GM12878 (cell line): ENCODE measurements around the gene MYO7A. TPM values are rescaled to one million over a fixed set of nuclear protein-coding genes. Genes with fewer than 3 reads are reported as not detected.

Source experiments
- ATAC-seq: fragments of 200-7000 bp; cut with Tn5 transposase; 3 replicates; pipeline ENCODE4 v1.9.1; 2020; ENCODE audit warnings: mild to moderate bottlenecking, moderate library complexity
- BruUV-seq: library from RNA; stranded (reverse); fragments of 400-500 nt; replicated peaks from 2 replicates; lab custom pipeline; 2021; lab: Mats Ljungman, UMichigan
- CTCF ChIA-PET: fragments of 300-600 bp; sonication (Branson Sonifier 250); formaldehyde crosslinking; extraction: SDS; loops from one replicate; lab custom pipeline; 2021; ENCODE audit warnings: inconsistent platforms; lab: Yijun Ruan, JAX
- POLR2A ChIA-PET: fragments of 350-600 bp; formaldehyde crosslinking; extraction: SDS; loops from one replicate; lab custom pipeline; 2021; ENCODE audit warnings: inconsistent platforms; lab: Charles Lee
- RAD21 ChIA-PET: fragments of 300-600 bp; sonication (Branson Sonifier 250); formaldehyde crosslinking; loops from one replicate; lab custom pipeline; 2023; ENCODE audit warnings: antibody characterized with exemption; ENCODE audit not compliant: unreplicated experiment; lab: Charles Lee
- SMC1A ChIA-PET: fragments of 300-600 bp; sonication (Branson Sonifier 250); formaldehyde crosslinking; loops from one replicate; lab custom pipeline; 2023; ENCODE audit not compliant: unreplicated experiment, uncharacterized antibody; lab: Charles Lee
- DNase-seq: peaks from one replicate; pipeline ENCODE4 v3.0.0-alpha.2; 2011; ENCODE audit warnings: low read depth, low spot score
- FAIRE-seq: peaks from 3 replicates; lab custom pipeline; 2011; peaks lifted over from hg19 to GRCh38; lab: Jason Lieb, UNC
- H2AFZ ChIP-seq: 2 replicates; pipeline ENCODE4 v1.6.0; 2011; ENCODE audit warnings: low read depth, low read length, control low read depth; ENCODE audit not compliant: control insufficient read depth
- H3K27ac ChIP-seq: 2 replicates; pipeline ENCODE4 v1.5.1; 2011; ENCODE audit warnings: control low read depth; ENCODE audit not compliant: control insufficient read depth, insufficient read depth
- H3K27me3 ChIP-seq, 2 experiments: replicated peaks in 1 of 2; 2 replicates each; pipeline versions ENCODE4 v1.6.0 to v1.6.1; 2011; ENCODE audit warnings: low read length in 1 of 2; ENCODE audit not compliant: control insufficient read depth in 2 of 2, insufficient read depth in 2 of 2
- H3K36me3 ChIP-seq, 2 experiments: 2 replicates each; pipeline ENCODE4 v1.5.1; 2011; ENCODE audit warnings: low read length in 1 of 2; ENCODE audit not compliant: control insufficient read depth in 2 of 2, insufficient read depth in 2 of 2
- H3K4me1 ChIP-seq: 2 replicates; pipeline ENCODE4 v1.6.1; 2011; ENCODE audit warnings: mild to moderate bottlenecking, low read length, moderate library complexity, mixed read lengths; ENCODE audit not compliant: control insufficient read depth, insufficient read depth
- H3K4me2 ChIP-seq: 2 replicates; pipeline ENCODE4 v1.6.0; 2011; ENCODE audit warnings: control low read depth; ENCODE audit not compliant: control insufficient read depth, insufficient read depth
- H3K4me3 ChIP-seq: fragments of 200-600 bp; sonication (generic); 2 replicates; pipeline ENCODE4 v1.5.1; 2016
- H3K79me2 ChIP-seq: 2 replicates; pipeline ENCODE4 v1.6.0; 2011; ENCODE audit warnings: low read length; ENCODE audit not compliant: control insufficient read depth, insufficient read depth
- H3K9ac ChIP-seq: 2 replicates; pipeline ENCODE4 v1.8.0; 2011; ENCODE audit warnings: low read length, control low read depth, mixed read lengths; ENCODE audit not compliant: control insufficient read depth, insufficient read depth
- H3K9me3 ChIP-seq: replicated peaks from 3 replicates; pipeline ENCODE4 v1.5.1; 2011; ENCODE audit warnings: mild to moderate bottlenecking, low read length; ENCODE audit not compliant: control insufficient read depth, insufficient read depth
- H4K20me1 ChIP-seq: 2 replicates; pipeline ENCODE4 v1.6.0; 2011; ENCODE audit not compliant: control insufficient read depth, insufficient read depth
- ATF7 ChIP-seq: fragments of 450-650 bp; IDR thresholded peaks from 2 replicates; pipeline ENCODE4 v1.6.1; 2016; ENCODE audit warnings: low read depth, mild to moderate bottlenecking
- ESRRA ChIP-seq: IDR thresholded peaks from 2 replicates; pipeline ENCODE4 v1.6.1; 2012; ENCODE audit warnings: mild to moderate bottlenecking, low read length, improper control_type of control experiment
- JUND ChIP-seq: IDR thresholded peaks from 2 replicates; pipeline ENCODE4 v1.6.1; 2012; ENCODE audit warnings: low read depth, mild to moderate bottlenecking, low read length, improper control_type of control experiment, moderate library complexity
- POLR2A ChIP-seq: IDR thresholded peaks from 2 replicates; pipeline ENCODE4 v1.6.1; 2011; ENCODE audit warnings: low read depth, mild to moderate bottlenecking, low read length
- SMC3 ChIP-seq: IDR thresholded peaks from 2 replicates; pipeline ENCODE4 v1.6.1; 2011; ENCODE audit warnings: low read length, improper control_type of control experiment, borderline replicate concordance
- STAT1 ChIP-seq: fragments of 450-650 bp; conservative IDR thresholded peaks from 2 replicates; pipeline ENCODE4 v1.6.1; 2014; ENCODE audit warnings: antibody characterized with exemption, mild to moderate bottlenecking
- STAT3 ChIP-seq: IDR thresholded peaks from 2 replicates; pipeline ENCODE4 v1.6.1; 2011; ENCODE audit warnings: low read depth, low read length, improper control_type of control experiment
- SUPT20H ChIP-seq: IDR thresholded peaks from 2 replicates; pipeline ENCODE4 v1.6.1; 2011; ENCODE audit warnings: low read depth, mild to moderate bottlenecking, low read length, moderate library complexity, borderline replicate concordance; ENCODE audit not compliant: control insufficient read depth
- TCF3 ChIP-seq: IDR thresholded peaks from 2 replicates; pipeline ENCODE4 v1.6.1; 2012; ENCODE audit warnings: low read depth, mild to moderate bottlenecking, low read length, borderline replicate concordance; ENCODE audit not compliant: insufficient read depth
- WRNIP1 ChIP-seq: IDR thresholded peaks from 2 replicates; pipeline ENCODE4 v1.6.1; 2011; ENCODE audit warnings: low read depth, low read length, improper control_type of control experiment, borderline replicate concordance
- ZNF274 ChIP-seq: IDR thresholded peaks from one replicate; pipeline ENCODE4 v1.8.0; 2011; ENCODE audit not compliant: insufficient read length, insufficient read depth
- ZSCAN29 ChIP-seq: fragments of 450-650 bp; IDR thresholded peaks from 2 replicates; pipeline ENCODE4 v1.6.1; 2017; ENCODE audit warnings: mild to moderate bottlenecking, moderate library complexity
- WGBS: methylation state at CpG from one replicate; pipeline ENCODE4 v1.1.6; 2016; ENCODE audit warnings: low lambda C conversion rate; ENCODE audit not compliant: insufficient replicate concordance, insufficient coverage; ENCODE audit errors: missing lambda C conversion rate; 5-methylcytosine and 5-hydroxymethylcytosine counted together
- in situ Hi-C: fragments of 300-500 bp; cut with MboI; formaldehyde crosslinking; loops from 9 replicates; pipeline ENCODE4 v1.14.3; 2018; ENCODE audit warnings: mixed read lengths
- intact Hi-C: fragments of 100-400 bp; cut with micrococcal nuclease; formaldehyde crosslinking; loops from one replicate; pipeline ENCODE4 v1.14.2; 2022; ENCODE audit not compliant: unreplicated experiment
- polyA plus RNA-seq, 11 experiments: library from polyadenylated mRNA; depleted of rRNA in 4 of 11; unstranded in 6 of 11; stranded (reverse) in 5 of 11; fragments of >200 nt; fragmentation: Nextera tagmentation in 4 of 11; fragmentation: Illumina TruSeq in 1 of 11; extraction: Ambion mirVana in 4 of 11; extraction: Trizol in 1 of 11; gene quantifications; 1 replicate in 1 of 11; 2 replicates in 10 of 11; pipeline versions ENCODE4 v1.2.1 to v1.2.3, GENCODE V29; 2011 to 2016; ENCODE audit warnings: inconsistent platforms in 2 of 11, missing spikeins in 2 of 11, low read depth in 1 of 11
- total RNA-seq, 4 experiments: library from RNA; depleted of rRNA in 3 of 4; stranded (reverse); fragments of >200 nt in 3 of 4; fragmentation: Illumina TruSeq in 1 of 4; extraction: Trizol in 1 of 4; gene quantifications; 2 replicates each; pipeline versions ENCODE4 v1.2.1 to v1.2.3, GENCODE V29; 2013 to 2021
- TF ChIP-seq, protein P1 (sequence below): IDR thresholded peaks from 2 replicates; pipeline ENCODE4 v1.6.1; 2012; ENCODE audit warnings: low read depth, low read length, improper control_type of control experiment
- TF ChIP-seq, protein P2 (sequence below): fragments of 450-650 bp; IDR thresholded peaks from 2 replicates; pipeline ENCODE4 v1.6.1; 2017; ENCODE audit warnings: mild to moderate bottlenecking
- TF ChIP-seq, protein P3 (sequence below): fragments of 450-650 bp; IDR thresholded peaks from 2 replicates; pipeline ENCODE4 v1.6.1; 2017; ENCODE audit warnings: mild to moderate bottlenecking, low read depth, inconsistent platforms; ENCODE audit not compliant: poor library complexity, severe bottlenecking
- TF ChIP-seq, protein P4 (sequence below): fragments of 450-650 bp; formaldehyde crosslinking; IDR thresholded peaks from 2 replicates; pipeline ENCODE4 v1.4.0; 2020; ENCODE audit warnings: mild to moderate bottlenecking, moderate library complexity

The MYO7A gene
- total and polyA plus RNA-seq, 10 of the 15 experiments (the other 5 are each of a cell fraction or from before 2014, with no cell fraction given), result 0.01 to 0.21 (median 0.04) TPM; not detected in 6

DNA sequence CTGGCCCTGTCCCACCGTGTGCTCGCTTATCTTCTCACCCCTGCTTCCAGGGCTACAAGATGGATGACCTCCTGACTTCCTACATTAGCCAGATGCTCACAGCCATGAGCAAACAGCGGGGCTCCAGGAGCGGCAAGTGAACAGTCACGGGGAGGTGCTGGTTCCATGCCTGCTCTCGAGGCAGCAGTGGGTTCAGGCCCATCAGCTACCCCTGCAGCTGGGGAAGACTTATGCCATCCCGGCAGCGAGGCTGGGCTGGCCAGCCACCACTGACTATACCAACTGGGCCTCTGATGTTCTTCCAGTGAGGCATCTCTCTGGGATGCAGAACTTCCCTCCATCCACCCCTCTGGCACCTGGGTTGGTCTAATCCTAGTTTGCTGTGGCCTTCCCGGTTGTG is 86.5 kb downstream of the MYO7A start:
- Histone ChIP-seq H4K20me1 (no peaks in the 10 kb centered on the region), H3K36me3 (no peaks in the 10 kb centered on the region), H3K27me3 (no peaks in the 10 kb centered on the region), H3K9me3 (no peaks in the 10 kb centered on the region), H3K27ac (no peak overlapping the region), H3K79me2 (no peaks in the 10 kb centered on the region), H3K4me3 (no peak overlapping the region), H2AFZ (no peak overlapping the region), H3K9ac (no peak overlapping the region), H3K4me1 (no peaks in the 10 kb centered on the region), H3K4me2 (no peak overlapping the region)
- ATAC-seq (no peak), FAIRE-seq (no peak), DNase-seq (no peak)
- POLR2A ChIA-PET, result interaction anchor here (0.5 kb wide), 1 partner anchor 397 kb away, joined by 4 read pairs; no protein-coding TSS in a partner anchor
- SMC1A ChIA-PET, result no interaction called here
- RAD21 ChIA-PET, result no interaction called here
- BruUV-seq, result no TSS peak
- in situ Hi-C loops (no loop called here), intact Hi-C loops (no loop called here)
- WGBS, result 26% methylated on average over 9 of the region's 9 CpGs
- CTCF ChIA-PET, result no interaction called here
- TF ChIP-seq ZNF274 (no peak), JUND (no peak), STAT1 (no peak), ZSCAN29 (no peak), STAT3 (no peak), SUPT20H (no peak), POLR2A (no peak), ESRRA (no peak), TCF3 (no peak), ATF7 (no peak), WRNIP1 (no peak), SMC3 (no peak)
- TF ChIP-seq, protein P1, sequence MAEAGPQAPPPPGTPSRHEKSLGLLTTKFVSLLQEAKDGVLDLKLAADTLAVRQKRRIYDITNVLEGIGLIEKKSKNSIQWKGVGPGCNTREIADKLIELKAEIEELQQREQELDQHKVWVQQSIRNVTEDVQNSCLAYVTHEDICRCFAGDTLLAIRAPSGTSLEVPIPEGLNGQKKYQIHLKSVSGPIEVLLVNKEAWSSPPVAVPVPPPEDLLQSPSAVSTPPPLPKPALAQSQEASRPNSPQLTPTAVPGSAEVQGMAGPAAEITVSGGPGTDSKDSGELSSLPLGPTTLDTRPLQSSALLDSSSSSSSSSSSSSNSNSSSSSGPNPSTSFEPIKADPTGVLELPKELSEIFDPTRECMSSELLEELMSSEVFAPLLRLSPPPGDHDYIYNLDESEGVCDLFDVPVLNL, result no peak
- TF ChIP-seq, protein P2, sequence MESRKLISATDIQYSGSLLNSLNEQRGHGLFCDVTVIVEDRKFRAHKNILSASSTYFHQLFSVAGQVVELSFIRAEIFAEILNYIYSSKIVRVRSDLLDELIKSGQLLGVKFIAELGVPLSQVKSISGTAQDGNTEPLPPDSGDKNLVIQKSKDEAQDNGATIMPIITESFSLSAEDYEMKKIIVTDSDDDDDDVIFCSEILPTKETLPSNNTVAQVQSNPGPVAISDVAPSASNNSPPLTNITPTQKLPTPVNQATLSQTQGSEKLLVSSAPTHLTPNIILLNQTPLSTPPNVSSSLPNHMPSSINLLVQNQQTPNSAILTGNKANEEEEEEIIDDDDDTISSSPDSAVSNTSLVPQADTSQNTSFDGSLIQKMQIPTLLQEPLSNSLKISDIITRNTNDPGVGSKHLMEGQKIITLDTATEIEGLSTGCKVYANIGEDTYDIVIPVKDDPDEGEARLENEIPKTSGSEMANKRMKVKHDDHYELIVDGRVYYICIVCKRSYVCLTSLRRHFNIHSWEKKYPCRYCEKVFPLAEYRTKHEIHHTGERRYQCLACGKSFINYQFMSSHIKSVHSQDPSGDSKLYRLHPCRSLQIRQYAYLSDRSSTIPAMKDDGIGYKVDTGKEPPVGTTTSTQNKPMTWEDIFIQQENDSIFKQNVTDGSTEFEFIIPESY, result no peak
- TF ChIP-seq, protein P3, sequence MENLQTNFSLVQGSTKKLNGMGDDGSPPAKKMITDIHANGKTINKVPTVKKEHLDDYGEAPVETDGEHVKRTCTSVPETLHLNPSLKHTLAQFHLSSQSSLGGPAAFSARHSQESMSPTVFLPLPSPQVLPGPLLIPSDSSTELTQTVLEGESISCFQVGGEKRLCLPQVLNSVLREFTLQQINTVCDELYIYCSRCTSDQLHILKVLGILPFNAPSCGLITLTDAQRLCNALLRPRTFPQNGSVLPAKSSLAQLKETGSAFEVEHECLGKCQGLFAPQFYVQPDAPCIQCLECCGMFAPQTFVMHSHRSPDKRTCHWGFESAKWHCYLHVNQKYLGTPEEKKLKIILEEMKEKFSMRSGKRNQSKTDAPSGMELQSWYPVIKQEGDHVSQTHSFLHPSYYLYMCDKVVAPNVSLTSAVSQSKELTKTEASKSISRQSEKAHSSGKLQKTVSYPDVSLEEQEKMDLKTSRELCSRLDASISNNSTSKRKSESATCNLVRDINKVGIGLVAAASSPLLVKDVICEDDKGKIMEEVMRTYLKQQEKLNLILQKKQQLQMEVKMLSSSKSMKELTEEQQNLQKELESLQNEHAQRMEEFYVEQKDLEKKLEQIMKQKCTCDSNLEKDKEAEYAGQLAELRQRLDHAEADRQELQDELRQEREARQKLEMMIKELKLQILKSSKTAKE, result no peak
- TF ChIP-seq, protein P4, sequence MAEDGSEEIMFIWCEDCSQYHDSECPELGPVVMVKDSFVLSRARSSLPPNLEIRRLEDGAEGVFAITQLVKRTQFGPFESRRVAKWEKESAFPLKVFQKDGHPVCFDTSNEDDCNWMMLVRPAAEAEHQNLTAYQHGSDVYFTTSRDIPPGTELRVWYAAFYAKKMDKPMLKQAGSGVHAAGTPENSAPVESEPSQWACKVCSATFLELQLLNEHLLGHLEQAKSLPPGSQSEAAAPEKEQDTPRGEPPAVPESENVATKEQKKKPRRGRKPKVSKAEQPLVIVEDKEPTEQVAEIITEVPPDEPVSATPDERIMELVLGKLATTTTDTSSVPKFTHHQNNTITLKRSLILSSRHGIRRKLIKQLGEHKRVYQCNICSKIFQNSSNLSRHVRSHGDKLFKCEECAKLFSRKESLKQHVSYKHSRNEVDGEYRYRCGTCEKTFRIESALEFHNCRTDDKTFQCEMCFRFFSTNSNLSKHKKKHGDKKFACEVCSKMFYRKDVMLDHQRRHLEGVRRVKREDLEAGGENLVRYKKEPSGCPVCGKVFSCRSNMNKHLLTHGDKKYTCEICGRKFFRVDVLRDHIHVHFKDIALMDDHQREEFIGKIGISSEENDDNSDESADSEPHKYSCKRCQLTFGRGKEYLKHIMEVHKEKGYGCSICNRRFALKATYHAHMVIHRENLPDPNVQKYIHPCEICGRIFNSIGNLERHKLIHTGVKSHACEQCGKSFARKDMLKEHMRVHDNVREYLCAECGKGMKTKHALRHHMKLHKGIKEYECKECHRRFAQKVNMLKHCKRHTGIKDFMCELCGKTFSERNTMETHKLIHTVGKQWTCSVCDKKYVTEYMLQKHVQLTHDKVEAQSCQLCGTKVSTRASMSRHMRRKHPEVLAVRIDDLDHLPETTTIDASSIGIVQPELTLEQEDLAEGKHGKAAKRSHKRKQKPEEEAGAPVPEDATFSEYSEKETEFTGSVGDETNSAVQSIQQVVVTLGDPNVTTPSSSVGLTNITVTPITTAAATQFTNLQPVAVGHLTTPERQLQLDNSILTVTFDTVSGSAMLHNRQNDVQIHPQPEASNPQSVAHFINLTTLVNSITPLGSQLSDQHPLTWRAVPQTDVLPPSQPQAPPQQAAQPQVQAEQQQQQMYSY (CRISPR knock-in tag), result no peak
